GM12801 (cell line): Measurements from ENCODE around the gene TOMT.

ENCODE experiments used
- TF ChIP-seq, protein P1 (sequence below): IDR thresholded peaks from one replicate; pipeline ENCODE4 v1.5.1; 2011; ENCODE audit warnings: control low read depth; ENCODE audit not compliant: insufficient read length; ENCODE audit errors: extremely low read depth

The TOMT gene

DNA sequence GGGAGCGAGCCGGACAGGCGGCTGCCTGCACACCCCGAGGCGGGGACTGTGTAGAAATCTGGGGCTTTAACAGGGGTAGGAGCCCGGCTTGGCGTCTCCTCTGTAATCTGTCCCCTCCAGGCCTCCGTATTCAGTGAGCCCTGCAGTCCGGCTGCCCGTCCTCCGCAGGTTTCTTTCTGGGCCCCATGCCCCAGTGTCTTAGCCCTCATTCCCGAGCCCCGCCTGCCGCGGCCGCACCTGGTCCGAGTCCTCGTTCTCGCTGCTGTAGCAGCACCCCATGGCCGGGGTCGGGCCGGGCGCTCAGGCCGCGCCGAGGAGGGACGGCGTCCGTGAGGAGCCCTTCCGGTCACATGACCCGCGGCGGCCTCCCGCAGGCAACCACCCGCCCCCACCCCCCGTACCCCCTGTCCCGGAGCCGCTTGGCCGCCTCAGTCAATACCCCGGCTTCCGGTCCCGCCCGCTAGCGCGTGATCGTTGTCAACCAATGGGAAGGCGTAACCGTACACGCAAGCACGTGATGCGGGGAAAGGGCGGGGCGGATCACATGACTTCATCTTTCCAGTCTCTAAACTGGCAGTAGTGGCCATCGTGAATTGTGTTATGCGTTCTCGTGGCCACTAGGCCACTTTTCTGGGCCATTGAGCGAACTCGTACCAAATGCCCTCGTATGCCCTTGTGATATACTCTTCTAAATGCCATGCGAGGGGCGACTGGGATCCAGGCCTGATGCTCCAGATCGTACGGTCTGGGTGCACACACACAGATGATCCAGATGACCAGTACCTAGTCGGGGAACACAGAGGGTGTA lies 2.6 kb upstream of the TOMT start, which contains the start of gene LAMTOR1:
LAMTOR1 (minus strand) TSS at position 352 of the 808 bp plus-strand sequence; CDS start at position 279, 73 bp downstream.
- TF ChIP-seq, protein P1, sequence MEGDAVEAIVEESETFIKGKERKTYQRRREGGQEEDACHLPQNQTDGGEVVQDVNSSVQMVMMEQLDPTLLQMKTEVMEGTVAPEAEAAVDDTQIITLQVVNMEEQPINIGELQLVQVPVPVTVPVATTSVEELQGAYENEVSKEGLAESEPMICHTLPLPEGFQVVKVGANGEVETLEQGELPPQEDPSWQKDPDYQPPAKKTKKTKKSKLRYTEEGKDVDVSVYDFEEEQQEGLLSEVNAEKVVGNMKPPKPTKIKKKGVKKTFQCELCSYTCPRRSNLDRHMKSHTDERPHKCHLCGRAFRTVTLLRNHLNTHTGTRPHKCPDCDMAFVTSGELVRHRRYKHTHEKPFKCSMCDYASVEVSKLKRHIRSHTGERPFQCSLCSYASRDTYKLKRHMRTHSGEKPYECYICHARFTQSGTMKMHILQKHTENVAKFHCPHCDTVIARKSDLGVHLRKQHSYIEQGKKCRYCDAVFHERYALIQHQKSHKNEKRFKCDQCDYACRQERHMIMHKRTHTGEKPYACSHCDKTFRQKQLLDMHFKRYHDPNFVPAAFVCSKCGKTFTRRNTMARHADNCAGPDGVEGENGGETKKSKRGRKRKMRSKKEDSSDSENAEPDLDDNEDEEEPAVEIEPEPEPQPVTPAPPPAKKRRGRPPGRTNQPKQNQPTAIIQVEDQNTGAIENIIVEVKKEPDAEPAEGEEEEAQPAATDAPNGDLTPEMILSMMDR: no peak

DNA sequence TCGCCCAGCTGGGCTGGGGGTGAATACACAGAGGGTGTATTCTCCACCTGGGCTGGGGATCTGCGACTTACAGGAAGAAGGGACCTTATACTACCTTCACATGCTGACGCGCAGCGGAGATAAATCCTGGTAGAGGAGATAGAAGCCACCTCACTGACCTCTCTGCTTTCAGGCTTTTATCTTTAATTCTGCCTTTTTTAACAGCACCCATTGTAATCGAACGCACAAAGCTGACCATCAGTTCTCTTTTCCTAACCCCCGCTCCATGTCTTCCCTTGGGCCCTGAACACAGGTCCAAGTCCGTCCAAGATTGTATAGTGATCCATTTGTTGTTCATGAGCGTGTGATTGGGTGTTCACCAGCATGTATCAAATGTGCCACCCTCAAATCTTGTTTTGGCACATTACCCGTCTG lies 2.0 kb upstream of the TOMT start:
- TF ChIP-seq, protein P1: no peak

DNA sequence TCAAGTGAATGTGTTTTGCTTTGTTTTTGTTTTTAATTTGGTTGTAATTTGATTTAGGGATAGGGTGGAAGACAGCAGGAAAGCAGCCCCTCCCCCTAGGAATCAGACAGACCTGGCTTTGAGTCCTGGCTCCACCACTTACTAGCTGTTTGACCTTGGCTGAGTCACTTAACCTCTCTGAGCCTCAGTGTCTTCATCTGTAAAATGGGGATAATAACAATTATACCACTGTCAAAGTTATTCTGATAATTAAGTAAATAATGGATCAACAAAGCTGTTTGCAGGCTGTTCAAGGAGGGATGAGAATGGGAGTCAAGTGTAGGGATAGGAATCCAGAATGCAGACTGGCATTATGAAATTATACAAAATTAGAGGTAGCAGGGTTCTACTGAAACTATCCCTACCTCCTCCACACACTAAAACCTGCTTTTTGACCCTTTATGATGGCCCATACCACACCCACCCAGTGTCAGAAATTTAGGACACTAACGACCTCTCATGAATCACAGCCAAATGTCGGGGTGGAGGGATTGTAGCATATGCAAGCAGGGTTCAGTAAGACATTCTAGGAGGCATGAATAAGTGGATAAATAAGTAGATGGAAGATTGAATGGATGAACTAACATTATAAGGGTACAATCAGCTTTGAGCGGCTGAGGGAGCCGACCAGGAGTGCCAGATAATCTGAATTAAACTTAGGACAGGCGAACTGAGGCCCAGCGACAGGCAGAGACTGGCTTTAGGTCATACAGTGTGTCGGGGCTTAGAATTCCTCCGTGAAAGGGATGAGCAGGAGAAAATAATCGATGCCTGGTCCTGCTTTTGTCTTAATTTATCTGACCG lies 5.8 kb downstream of the TOMT start:
- TF ChIP-seq, protein P1: no peak

DNA sequence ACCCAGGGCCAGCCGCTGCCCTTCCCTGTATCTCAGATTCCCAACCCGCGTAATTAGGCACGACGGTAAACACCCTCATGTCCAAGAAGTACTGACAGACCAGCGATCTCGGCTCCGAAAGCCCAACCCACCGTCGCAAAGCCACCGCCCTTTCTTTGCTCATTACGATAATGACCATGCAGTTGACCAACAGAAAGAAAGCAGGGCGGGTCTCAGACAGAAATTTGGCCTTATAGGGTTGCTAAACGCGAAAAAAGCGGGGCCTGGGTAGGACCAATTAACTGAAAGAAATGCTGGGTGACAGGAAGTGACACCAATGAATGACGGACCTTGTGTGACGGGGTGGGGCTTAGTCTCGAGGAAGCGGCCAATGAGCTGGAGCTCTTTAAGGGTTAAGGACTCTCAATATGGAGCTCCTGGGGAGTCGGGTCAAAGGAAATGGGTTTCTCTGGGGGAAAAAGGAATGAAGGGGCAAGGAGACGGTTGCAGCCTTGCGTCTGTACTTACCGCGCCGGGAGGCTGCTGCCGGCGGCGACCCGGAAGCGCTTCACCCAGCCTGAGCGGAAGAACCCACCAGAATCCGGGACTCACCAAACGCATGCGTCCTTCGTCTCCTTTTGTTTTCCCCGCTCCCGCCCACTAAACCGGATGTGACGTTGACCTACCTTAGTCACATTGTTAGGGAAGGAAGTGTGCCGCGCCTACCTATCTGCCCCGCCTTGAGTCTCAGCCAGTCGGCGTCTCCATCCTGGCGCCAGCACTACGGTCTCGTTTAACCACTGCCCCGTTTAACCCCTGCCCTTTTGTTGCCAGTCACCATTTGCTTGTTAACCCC lies 6.6 kb downstream of the TOMT start, which contains the start of gene ANAPC15:
ANAPC15 (minus strand) TSS at position 553 of the 835 bp plus-strand sequence. CDS start 1,419 bp downstream, outside the sequence.
- TF ChIP-seq, protein P1: no peak

DNA sequence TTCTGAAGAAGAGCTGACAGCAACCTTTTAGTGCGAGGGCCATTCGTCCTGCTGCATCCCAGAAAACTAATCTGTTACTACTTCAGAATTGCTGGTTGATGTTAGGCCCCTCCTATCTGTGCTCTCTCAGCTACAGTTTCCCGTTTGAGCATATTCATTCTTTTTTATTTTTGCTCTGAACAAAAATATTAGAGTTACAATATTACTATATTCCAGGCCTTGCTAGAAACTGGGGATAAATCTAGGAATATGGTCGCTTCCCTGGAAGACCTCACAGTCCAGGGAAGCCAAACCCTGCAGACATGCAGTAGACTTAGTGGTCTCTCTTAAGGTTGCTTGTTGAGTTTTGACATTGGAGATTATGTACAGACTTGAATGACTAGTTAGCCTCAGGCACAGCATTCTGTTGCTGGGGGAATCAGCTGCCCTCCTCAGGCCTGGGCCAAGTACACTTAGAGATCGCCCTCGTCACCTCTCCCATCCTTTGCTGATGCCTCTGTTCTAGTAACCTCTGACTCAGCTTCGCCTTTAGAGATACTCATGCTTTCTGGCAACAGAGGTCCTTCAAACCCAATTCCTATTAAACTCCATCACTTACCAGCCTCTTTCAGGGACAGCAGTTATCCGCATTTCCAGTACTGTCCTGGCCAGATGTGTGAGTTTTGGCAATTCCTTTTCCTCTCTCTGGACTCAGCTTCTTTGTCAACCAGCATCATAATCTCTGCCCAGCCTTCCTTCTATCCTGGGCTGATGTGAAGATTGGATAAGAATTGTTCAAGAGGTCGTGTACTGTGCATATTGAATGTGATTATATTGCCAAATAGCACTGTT lies 7.5 kb downstream of the TOMT start:
- TF ChIP-seq, protein P1: no peak

DNA sequence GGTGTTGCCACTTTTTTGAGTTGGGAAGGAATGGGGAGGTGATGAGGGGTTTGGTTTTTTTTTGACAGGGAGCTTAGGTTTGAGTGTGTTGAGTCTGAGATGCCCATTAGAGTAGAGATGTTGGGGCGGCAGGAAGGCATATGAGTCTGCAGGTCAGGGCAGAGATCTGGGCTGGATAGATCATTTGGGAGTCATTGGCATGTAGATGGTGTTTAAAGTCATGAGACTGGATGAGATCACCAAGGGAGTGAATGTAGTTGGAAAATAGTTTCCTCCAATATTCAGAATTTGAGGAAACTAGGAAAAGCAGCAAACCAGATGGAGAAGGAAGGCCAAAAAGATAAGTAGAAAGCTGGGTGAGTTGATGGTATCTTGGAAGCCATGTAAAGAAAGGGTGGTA lies 8.8 kb downstream of the TOMT start:
- TF ChIP-seq, protein P1: no peak
